Effector memory CD8-positive, alpha-beta T cell (primary cell): ENCODE measurements around the gene ZNF646.

Experiments used
- ATAC-seq: fragments of 150-1000 bp; cut with Tn5 transposase; replicated peaks from 2 replicates; pipeline ENCODE4 v1.10.0; 2021; ENCODE audit warnings: mild to moderate bottlenecking, moderate library complexity
- DNase-seq, 3 experiments: peaks; one replicate each; pipeline ENCODE4 v3.0.0; 2021
- H3K27ac Mint-ChIP-seq, 2 donors: one replicate each; pipeline ENCODE4 v1.8.0; 2022; ENCODE audit warnings: mild to moderate bottlenecking in 2 of 2, mixed read lengths in 2 of 2, moderate library complexity in 2 of 2
- H3K27me3 Mint-ChIP-seq, 2 donors: one replicate each; pipeline ENCODE4 v1.8.0; 2022; ENCODE audit warnings: mixed read lengths in 2 of 2
- H3K36me3 Mint-ChIP-seq: one replicate; pipeline ENCODE4 v1.8.0; 2022; ENCODE audit warnings: mild to moderate bottlenecking, moderate library complexity, mixed read lengths; ENCODE audit not compliant: insufficient read depth
- H3K4me1 Mint-ChIP-seq, 2 donors: one replicate each; pipeline ENCODE4 v1.8.0; 2022; ENCODE audit warnings: low read depth in 2 of 2, mixed read lengths in 2 of 2
- H3K4me3 Mint-ChIP-seq, 2 donors: one replicate each; pipeline ENCODE4 v1.8.0; 2022; ENCODE audit warnings: mild to moderate bottlenecking in 2 of 2, mixed read lengths in 2 of 2, moderate library complexity in 2 of 2
- H3K9me3 Mint-ChIP-seq, 2 donors: one replicate each; pipeline ENCODE4 v1.8.0; 2022; ENCODE audit warnings: mixed read lengths in 2 of 2

Gene ZNF646

DNA sequence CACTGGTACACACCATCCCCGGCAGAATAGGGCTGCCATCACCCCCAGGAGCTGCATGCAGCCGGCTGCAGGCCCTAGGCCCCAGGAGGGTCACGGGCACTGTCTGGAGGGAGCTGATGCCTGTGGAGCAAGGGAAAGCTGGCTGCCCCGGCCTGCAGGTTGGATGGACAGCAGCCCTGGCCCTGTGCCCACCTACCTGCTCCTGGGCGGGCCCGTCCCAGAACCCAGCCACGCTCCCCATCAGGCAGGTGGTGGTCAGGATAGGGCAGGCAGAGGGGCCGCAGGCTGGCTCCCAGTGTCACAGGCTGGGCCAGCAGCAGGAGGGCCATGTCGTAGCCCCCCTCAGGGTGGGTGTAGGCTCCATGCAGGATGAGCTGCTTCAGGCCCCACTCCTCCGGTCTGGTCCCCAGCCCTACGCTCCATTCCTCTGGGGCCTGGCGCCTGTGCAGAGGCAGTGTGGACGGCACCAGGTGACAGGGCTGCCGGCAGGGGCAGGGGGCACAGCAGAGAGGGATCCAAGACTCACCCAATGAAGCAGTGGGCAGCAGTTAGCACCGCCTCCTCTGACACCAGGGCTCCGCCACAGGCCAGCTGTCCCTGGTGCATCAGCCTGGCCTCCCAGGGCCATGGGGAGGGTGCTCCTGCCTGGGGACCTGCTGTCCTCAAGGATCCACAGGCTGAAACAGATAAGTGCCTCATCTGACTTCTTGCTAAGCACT, 10.5 kb downstream of the ZNF646 start:
- Mint-ChIP-seq H3K4me1 (peaks cover 14 to 22% of the 10 kb centered on the region in 2 donors), H3K27ac (peak overlapping the region; percentile 23 to 51), H3K9me3 (no peaks in the 10 kb centered on the region), H3K27me3 (no peaks in the 10 kb centered on the region), H3K4me3 (no peak overlapping the region), H3K36me3 (peaks cover 24% of the 10 kb centered on the region)
- ATAC-seq: no peak
- DNase-seq: no peak

- Mint-ChIP-seq H3K27ac (peak overlapping the region; percentile 23 to 51), H3K36me3 (peaks cover 20% of the 10 kb centered on the region), H3K9me3 (no peaks in the 10 kb centered on the region), H3K27me3 (no peaks in the 10 kb centered on the region), H3K4me3 (no peak overlapping the region), H3K4me1 (peaks cover 12 to 19% of the 10 kb centered on the region in 2 donors)
- ATAC-seq (no peak), DNase-seq (no peak)
Measured at GRCh38 chr16:31085411-31085810, 11.2 kb downstream of the ZNF646 start.

DNA sequence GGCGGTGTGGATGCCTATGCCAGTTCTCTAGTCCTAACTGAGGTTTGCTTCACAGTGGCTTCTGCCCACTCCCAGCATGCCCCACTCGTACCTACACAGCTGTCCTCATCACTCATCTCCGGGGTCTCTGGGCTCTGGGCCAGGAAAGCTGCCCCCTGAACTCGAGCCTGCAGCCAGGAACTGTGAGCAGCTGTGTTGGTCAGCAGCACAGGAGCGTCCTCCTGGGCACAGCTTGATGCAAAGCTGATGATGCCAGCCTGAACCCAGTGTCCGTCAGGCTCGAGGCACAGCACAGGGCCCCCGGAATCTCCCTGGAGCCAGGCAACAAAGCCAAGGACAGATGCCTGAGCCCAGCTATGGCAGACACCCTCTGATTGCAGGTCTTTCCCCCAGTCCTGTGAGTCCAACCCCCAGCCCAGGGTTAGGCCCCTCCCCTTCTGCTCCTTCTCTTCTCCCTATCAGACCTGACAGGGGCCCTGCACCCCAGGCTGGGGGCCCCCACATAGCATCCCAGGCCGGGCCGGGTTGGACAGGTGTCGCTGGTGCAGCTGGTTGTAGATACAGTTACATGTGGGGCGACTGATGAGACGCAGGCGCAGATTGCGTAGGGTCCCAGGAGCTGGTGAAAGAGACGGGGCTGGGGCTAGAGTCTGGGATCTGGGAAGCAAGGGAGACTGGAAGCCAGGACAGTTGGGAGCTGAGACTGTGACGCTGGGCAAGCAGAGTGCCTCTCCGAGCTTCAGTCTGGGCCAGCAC, 11.8 kb downstream of the ZNF646 start:
- ATAC-seq: no peak
- no peaks in the 10 kb centered on the region for H3K9me3 Mint-ChIP-seq
- H3K27ac Mint-ChIP-seq: peak overlapping the region in 1 of 2 donors; percentile 55
- H3K36me3 Mint-ChIP-seq: peaks cover 17% of the 10 kb centered on the region
- peaks cover 11 to 18% of the 10 kb centered on the region in 2 donors for H3K4me1 Mint-ChIP-seq
- no peak overlapping the region for H3K4me3 Mint-ChIP-seq
- DNase-seq: no peak
- no peaks in the 10 kb centered on the region for H3K27me3 Mint-ChIP-seq

- Mint-ChIP-seq H3K27ac (peak overlapping the region in 1 of 2 donors; percentile 55), H3K4me3 (no peak overlapping the region), H3K27me3 (no peaks in the 10 kb centered on the region), H3K9me3 (no peaks in the 10 kb centered on the region), H3K36me3 (peaks cover 14% of the 10 kb centered on the region), H3K4me1 (peaks cover 11 to 18% of the 10 kb centered on the region in 2 donors)
- no peak for DNase-seq
- ATAC-seq: no peak
Measured at GRCh38 chr16:31086629-31086906, 12.3 kb downstream of the ZNF646 start.

- Mint-ChIP-seq H3K27me3 (no peaks in the 10 kb centered on the region), H3K27ac (no peak overlapping the region), H3K4me1 (peaks cover 6 to 15% of the 10 kb centered on the region in 2 donors), H3K36me3 (peaks cover 15% of the 10 kb centered on the region), H3K9me3 (no peaks in the 10 kb centered on the region), H3K4me3 (no peak overlapping the region)
- DNase-seq: no peak
- ATAC-seq: no peak
Measured at GRCh38 chr16:31087481-31087880, 13.3 kb downstream of the ZNF646 start.

DNA sequence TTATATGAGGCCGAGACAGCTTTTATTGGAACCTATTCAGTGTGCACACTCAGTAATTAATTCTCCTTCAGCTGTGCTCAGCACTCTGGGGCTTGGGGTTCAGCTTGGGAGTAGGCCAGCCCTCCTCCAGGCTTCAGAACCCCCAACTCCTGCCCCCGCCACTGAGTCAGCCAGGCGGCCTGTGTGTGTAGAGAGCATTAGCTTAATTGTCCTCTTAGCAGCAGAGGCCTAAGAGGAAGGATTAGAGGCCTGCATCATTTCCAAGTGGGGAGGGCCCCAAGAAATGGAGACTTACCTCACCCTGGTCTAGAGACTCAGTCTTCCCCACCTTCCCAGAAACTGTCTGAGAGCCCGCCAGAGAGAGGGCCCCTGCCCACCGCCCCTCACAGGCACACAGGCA, 13.7 kb downstream of the ZNF646 start:
- Mint-ChIP-seq H3K9me3 (no peaks in the 10 kb centered on the region), H3K4me3 (no peak overlapping the region), H3K36me3 (peaks cover 19% of the 10 kb centered on the region), H3K27me3 (no peaks in the 10 kb centered on the region), H3K4me1 (peaks cover 6 to 17% of the 10 kb centered on the region in 2 donors), H3K27ac (no peak overlapping the region)
- DNase-seq (no peak), ATAC-seq (no peak)

GRCh38 chr16:31088459-31089183, 14.4 kb downstream of the ZNF646 start, which contains the start of gene PRSS53:
Gene PRSS53, minus strand, starts transcription at chr16:31088943. Its CDS starts 134 bp downstream, at chr16:31088809.
- Mint-ChIP-seq H3K9me3 (no peaks in the 10 kb centered on the region), H3K27ac (peak within 1 kb of the TSS in 1 of 2 donors; percentile 32), H3K4me3 (no peak within 1 kb of the TSS), H3K27me3 (no peaks in the 10 kb centered on the region), H3K4me1 (peaks cover 9 to 17% of the 10 kb centered on the region in 2 donors), H3K36me3 (peaks cover 21% of the 10 kb centered on the region)
- ATAC-seq: no peak
- no peak for DNase-seq

GRCh38 chr16:31089199-31089598, 15.0 kb downstream of the ZNF646 start:
- ATAC-seq (no peak), DNase-seq (no peak)
- no peaks in the 10 kb centered on the region for H3K9me3 Mint-ChIP-seq
- H3K36me3 Mint-ChIP-seq: peaks cover 25% of the 10 kb centered on the region
- H3K4me1 Mint-ChIP-seq: peaks cover 14 to 20% of the 10 kb centered on the region in 2 donors
- H3K4me3 Mint-ChIP-seq: no peak overlapping the region
- H3K27ac Mint-ChIP-seq: peak overlapping the region in 1 of 2 donors; percentile 32
- H3K27me3 Mint-ChIP-seq: no peaks in the 10 kb centered on the region

DNA sequence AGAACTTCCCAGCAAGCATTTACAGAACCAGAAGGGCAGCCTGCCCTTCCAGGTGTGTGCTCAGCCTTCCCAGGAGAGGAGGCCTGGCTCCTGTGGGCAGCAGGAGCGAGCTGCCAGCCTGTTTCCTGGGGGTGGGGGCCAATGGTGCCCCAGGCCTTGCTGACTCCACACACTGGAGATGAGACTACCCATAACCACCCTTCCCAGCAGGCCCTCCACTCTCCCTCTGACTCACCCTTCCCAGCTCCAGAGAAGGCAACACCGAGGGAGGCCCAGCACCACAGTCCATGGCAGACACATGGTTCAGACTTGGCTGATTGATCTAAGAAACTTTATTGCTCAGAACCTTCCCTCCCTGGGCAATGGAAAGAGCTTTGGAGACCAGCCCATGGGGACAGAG, 16.3 kb downstream of the ZNF646 start:
- Mint-ChIP-seq H3K4me1 (peaks cover 15 to 25% of the 10 kb centered on the region in 2 donors), H3K27me3 (no peaks in the 10 kb centered on the region), H3K9me3 (no peaks in the 10 kb centered on the region), H3K36me3 (peaks cover 39% of the 10 kb centered on the region), H3K4me3 (no peak overlapping the region), H3K27ac (no peak overlapping the region)
- DNase-seq (no peak), ATAC-seq (no peak)

DNA sequence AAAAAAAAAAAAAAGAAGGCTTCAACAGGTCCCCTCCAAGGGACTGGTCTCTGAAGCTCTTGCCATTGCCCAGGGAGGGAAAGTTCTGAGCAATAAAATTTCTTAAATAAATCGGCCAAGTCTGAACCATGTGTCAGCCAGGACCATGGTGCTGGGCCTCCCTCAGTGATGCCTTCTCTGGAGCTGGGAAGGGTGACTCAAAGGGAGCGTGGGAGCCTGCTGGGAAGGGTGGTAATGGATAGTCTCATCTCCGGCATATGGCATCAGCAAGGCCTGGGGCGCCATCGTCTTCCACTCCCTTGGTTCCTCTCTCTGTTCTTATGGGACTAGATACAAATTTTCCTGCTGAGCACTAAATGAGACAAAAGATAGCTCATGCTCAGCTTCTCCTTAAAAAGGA, 18.1 kb downstream of the ZNF646 start:
- DNase-seq (no peak), ATAC-seq (no peak)
- Mint-ChIP-seq H3K27ac (no peak overlapping the region), H3K4me3 (peak overlapping the region; percentile 41 to 98), H3K36me3 (peaks cover 37% of the 10 kb centered on the region), H3K27me3 (no peaks in the 10 kb centered on the region), H3K9me3 (no peaks in the 10 kb centered on the region), H3K4me1 (peaks cover 18 to 23% of the 10 kb centered on the region in 2 donors)

DNA sequence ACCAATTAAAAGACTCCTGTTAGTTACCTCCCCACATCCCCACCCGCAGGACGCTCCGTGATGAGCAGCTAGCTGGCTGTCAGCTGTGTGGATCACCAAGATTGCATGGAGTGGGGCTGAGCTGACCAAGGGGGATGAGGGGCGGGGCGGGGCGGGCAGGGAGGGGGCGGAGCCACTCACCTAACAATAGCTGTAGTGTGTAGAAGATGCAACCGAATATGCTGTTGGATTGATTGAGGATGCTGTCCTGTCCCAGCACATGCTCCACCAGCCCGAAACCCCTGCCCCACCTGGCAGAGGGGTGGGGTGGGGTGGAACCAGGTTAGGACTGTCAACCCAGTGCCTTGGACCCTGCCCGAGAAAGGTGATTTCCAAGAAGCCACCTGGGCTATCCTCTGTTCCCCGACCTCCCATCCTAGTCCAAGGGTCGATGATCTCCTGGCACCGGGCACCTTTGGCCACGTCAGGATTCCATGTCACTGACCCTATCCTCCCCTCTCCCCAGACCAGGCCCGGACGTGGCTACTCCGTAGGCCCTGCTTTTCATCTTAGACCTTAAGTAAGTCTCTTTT, 19.0 kb downstream of the ZNF646 start:
- ATAC-seq (no peak), DNase-seq (no peak)
- Mint-ChIP-seq H3K27ac (no peak overlapping the region), H3K4me3 (peak overlapping the region; percentile 10 to 98), H3K36me3 (peaks cover 39% of the 10 kb centered on the region), H3K27me3 (no peaks in the 10 kb centered on the region), H3K4me1 (peaks cover 18 to 23% of the 10 kb centered on the region in 2 donors), H3K9me3 (no peaks in the 10 kb centered on the region)

- ATAC-seq (no peak), DNase-seq (no peak)
- H3K27ac Mint-ChIP-seq: peak overlapping the region; percentile 39 to 87
- H3K9me3 Mint-ChIP-seq: no peaks in the 10 kb centered on the region
- H3K4me1 Mint-ChIP-seq: peaks cover 18 to 23% of the 10 kb centered on the region in 2 donors
- peak overlapping the region; percentile 86 to 98 for H3K4me3 Mint-ChIP-seq
- peaks cover 40% of the 10 kb centered on the region for H3K36me3 Mint-ChIP-seq
- no peaks in the 10 kb centered on the region for H3K27me3 Mint-ChIP-seq
Measured at GRCh38 chr16:31094088-31094423, 19.8 kb downstream of the ZNF646 start.

DNA sequence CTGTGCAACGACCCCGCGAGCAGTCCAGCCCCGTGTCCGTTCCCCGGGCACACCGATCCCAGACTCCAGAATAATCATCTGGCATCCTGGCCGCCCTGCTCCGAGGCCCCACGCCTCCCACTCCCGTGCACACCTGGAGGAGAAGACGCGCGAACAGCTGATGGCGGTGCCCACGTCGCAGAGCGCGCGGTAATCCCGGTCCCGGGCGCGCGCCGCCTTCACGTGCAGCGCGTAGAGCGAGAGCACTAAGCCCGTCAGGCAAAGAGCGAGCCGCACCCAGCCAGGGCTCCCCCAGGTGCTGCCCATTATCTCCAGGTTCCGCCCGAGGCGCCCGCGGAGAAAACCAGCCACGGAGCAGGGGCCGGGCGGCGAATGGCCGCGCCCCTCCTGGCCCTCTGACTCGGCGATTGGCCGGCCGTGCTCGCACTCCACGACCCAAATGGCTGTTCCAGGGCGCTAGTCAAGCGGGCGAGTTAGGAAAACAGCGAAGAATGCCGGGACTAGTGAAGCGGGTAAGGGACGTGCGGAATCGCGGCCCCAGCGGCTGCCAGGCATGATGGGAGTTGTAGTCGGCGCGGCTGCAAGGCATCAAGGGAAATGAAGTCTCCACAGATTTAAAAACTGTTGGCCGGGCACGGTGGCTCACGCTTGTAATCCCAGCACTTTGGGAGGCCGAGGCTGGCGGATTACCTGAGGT, 20.4 kb downstream of the ZNF646 start, which contains the start of gene VKORC1:
Gene VKORC1 (minus strand): TSS at position 374 of the 697 bp plus-strand sequence. CDS start 68 bp downstream, at position 306.
- H3K27ac Mint-ChIP-seq: peak within 1 kb of the TSS; percentile 39 to 87
- H3K4me1 Mint-ChIP-seq: peaks cover 18 to 23% of the 10 kb centered on the region in 2 donors
- no peaks in the 10 kb centered on the region for H3K9me3 Mint-ChIP-seq
- DNase-seq (peak; percentile 71 to 82 (median 76)), ATAC-seq (peak; percentile 88)
- H3K27me3 Mint-ChIP-seq: no peaks in the 10 kb centered on the region
- H3K36me3 Mint-ChIP-seq: peaks cover 37% of the 10 kb centered on the region
- H3K4me3 Mint-ChIP-seq: peak within 1 kb of the TSS; percentile 86 to 98
